Ishikawa (cell line): ENCODE results near the gene KBTBD12.

Source experiments
- CEBPB ChIP-seq: IDR thresholded peaks from 2 replicates; pipeline ENCODE4 v1.6.1; 2012
- CREB1 ChIP-seq: IDR thresholded peaks from 2 replicates; pipeline ENCODE4 v1.6.1; 2012; ENCODE audit warnings: low read depth
- EGR1 ChIP-seq: IDR thresholded peaks from 2 replicates; pipeline ENCODE4 v1.6.1; 2012
- EP300 ChIP-seq: IDR thresholded peaks from 2 replicates; pipeline ENCODE4 v1.6.1; 2012; ENCODE audit warnings: borderline replicate concordance
- FOXM1 ChIP-seq: IDR thresholded peaks from 2 replicates; pipeline ENCODE4 v1.6.1; 2012; ENCODE audit warnings: low read depth, borderline replicate concordance
- MAX ChIP-seq: IDR thresholded peaks from 2 replicates; pipeline ENCODE4 v1.6.1; 2012
- NFIC ChIP-seq: IDR thresholded peaks from 2 replicates; pipeline ENCODE4 v1.6.1; 2012
- RAD21 ChIP-seq: IDR thresholded peaks from 2 replicates; pipeline ENCODE4 v1.6.1; 2012; ENCODE audit warnings: low read depth
- REST ChIP-seq: IDR thresholded peaks from 2 replicates; pipeline ENCODE4 v1.6.1; 2012; ENCODE audit warnings: low read depth, mild to moderate bottlenecking
- TAF1 ChIP-seq: IDR thresholded peaks from 2 replicates; pipeline ENCODE4 v1.6.1; 2012; ENCODE audit warnings: low read depth, mild to moderate bottlenecking
- TCF12 ChIP-seq: IDR thresholded peaks from 2 replicates; pipeline ENCODE4 v1.6.1; 2012; ENCODE audit warnings: low read depth
- TEAD4 ChIP-seq: IDR thresholded peaks from 2 replicates; pipeline ENCODE4 v1.6.1; 2012
- USF1 ChIP-seq: IDR thresholded peaks from 2 replicates; pipeline ENCODE4 v1.6.1; 2012
- YY1 ChIP-seq: IDR thresholded peaks from 2 replicates; pipeline ENCODE4 v1.6.1; 2012; ENCODE audit warnings: low read depth
- ZBTB7A ChIP-seq: IDR thresholded peaks from 2 replicates; pipeline ENCODE4 v1.6.1; 2012; ENCODE audit warnings: low read depth

KBTBD12 gene

GRCh38 chr3:127899766-127900165, 15.3 kb upstream of the KBTBD12 start:
- no peak for TF ChIP-seq FOXM1
- no peak for TF ChIP-seq CREB1
- no peak for TF ChIP-seq CEBPB
- TF ChIP-seq EGR1, result no peak
- no peak for TF ChIP-seq RAD21
- no peak for TF ChIP-seq MAX
- TF ChIP-seq TAF1, result no peak
- no peak for TF ChIP-seq TCF12
- TF ChIP-seq USF1, result no peak
- TF ChIP-seq REST, result no peak
- no peak for TF ChIP-seq ZBTB7A
- no peak for TF ChIP-seq TEAD4
- no peak for TF ChIP-seq EP300
- TF ChIP-seq NFIC, result no peak
- TF ChIP-seq YY1, result no peak

- TF ChIP-seq TCF12, result no peak
- no peak for TF ChIP-seq RAD21
- TF ChIP-seq EGR1, result no peak
- TF ChIP-seq ZBTB7A, result no peak
- no peak for TF ChIP-seq MAX
Observed at GRCh38 chr3:127900536-127900935, 14.5 kb upstream of the KBTBD12 start.

GRCh38 chr3:127902486-127902885, 12.5 kb upstream of the KBTBD12 start:
- no peak for TF ChIP-seq RAD21
- TF ChIP-seq ZBTB7A, result no peak
- TF ChIP-seq MAX, result no peak

GRCh38 chr3:127903611-127904375, 11.2 kb upstream of the KBTBD12 start:
- TF ChIP-seq CEBPB (no peak), EGR1 (no peak), TAF1 (no peak), MAX (no peak), RAD21 (no peak), CREB1 (no peak), TEAD4 (no peak), YY1 (no peak), ZBTB7A (no peak)

GRCh38 chr3:127905556-127905955, 9.5 kb upstream of the KBTBD12 start:
- no peak for TF ChIP-seq TAF1
- TF ChIP-seq MAX, result no peak
- no peak for TF ChIP-seq EP300
- no peak for TF ChIP-seq ZBTB7A
- TF ChIP-seq FOXM1, result no peak
- no peak for TF ChIP-seq CREB1
- TF ChIP-seq NFIC, result no peak
- no peak for TF ChIP-seq CEBPB
- no peak for TF ChIP-seq EGR1
- no peak for TF ChIP-seq TEAD4
- TF ChIP-seq REST, result no peak

GRCh38 chr3:127908202-127908601, 6.8 kb upstream of the KBTBD12 start:
- TF ChIP-seq USF1 (peak; percentile 35), MAX (no peak)
